Measurements from ENCODE around the gene NOP14.
"Not testable (repeated sequence)": the region's sequence is repeated elsewhere in the genome, so short reads cannot be mapped to it uniquely, and the experiment has no call there.

The NOP14 gene

GRCh38 chr4:2961811-2962441 is 1.3 kb downstream of the NOP14 start:
- no peak for DNase-seq (ENCODE audit: low read depth in 2 of 2)

- DNase-seq (ENCODE audit: low read depth in 2 of 2) = no peak
These were observed 1.8 kb downstream of the NOP14 start for GRCh38 chr4:2961421-2961810.

GRCh38 chr4:2960450-2960849 is 2.8 kb downstream of the NOP14 start:
- DNase-seq (ENCODE audit: low read depth in 2 of 2) = not testable (repeated sequence)

GRCh38 chr4:2958446-2958845 is 4.8 kb downstream of the NOP14 start:
- DNase-seq (ENCODE audit: low read depth in 2 of 2) = no peak

GRCh38 chr4:2955186-2956044 is 7.8 kb downstream of the NOP14 start:
- not testable (repeated sequence) for DNase-seq (ENCODE audit: low read depth in 2 of 2)

GRCh38 chr4:2954358-2955185 is 8.6 kb downstream of the NOP14 start:
- no peak for DNase-seq (ENCODE audit: low read depth in 2 of 2)

- no peak for DNase-seq (ENCODE audit: low read depth in 2 of 2)
These were observed 9.7 kb downstream of the NOP14 start for GRCh38 chr4:2953496-2953895.

- no peak for DNase-seq (ENCODE audit: low read depth in 2 of 2)
These were observed 12.8 kb downstream of the NOP14 start for GRCh38 chr4:2950221-2950989.

- no peak for DNase-seq (ENCODE audit: low read depth in 2 of 2)
These were observed 13.5 kb downstream of the NOP14 start for GRCh38 chr4:2949782-2950125.

- DNase-seq (ENCODE audit: low read depth in 2 of 2) = no peak
These were observed 14.1 kb downstream of the NOP14 start for GRCh38 chr4:2948895-2949781.

- no peak for DNase-seq (ENCODE audit: low read depth in 2 of 2)
These were observed 15.3 kb downstream of the NOP14 start for GRCh38 chr4:2947926-2948325.

GRCh38 chr4:2946812-2947600 is 16.2 kb downstream of the NOP14 start:
- no peak for DNase-seq (ENCODE audit: low read depth in 2 of 2)

GRCh38 chr4:2945619-2946604 is 17.3 kb downstream of the NOP14 start:
- DNase-seq (ENCODE audit: low read depth in 2 of 2) = not testable (repeated sequence)

GRCh38 chr4:2944586-2945526 is 18.4 kb downstream of the NOP14 start:
- no peak for DNase-seq (ENCODE audit: low read depth in 2 of 2)

GRCh38 chr4:2944091-2944482 is 19.1 kb downstream of the NOP14 start:
- no peak for DNase-seq (ENCODE audit: low read depth in 2 of 2)

GRCh38 chr4:2943364-2944090 is 19.7 kb downstream of the NOP14 start:
- DNase-seq (ENCODE audit: low read depth in 2 of 2) = no peak

All from activated CD8-positive, alpha-beta memory T cell treated with anti-CD3 and anti-CD28 coated beads for 4 hours (primary cell).